HG02943 (cell line): Measurements from ENCODE around the gene MZT2A.
"Not testable (repeated sequence)": the region's sequence is repeated elsewhere in the genome, so short reads cannot be mapped to it uniquely, and the experiment has no call there.

Source experiments
- ATAC-seq: cut with Tn5 transposase; IDR thresholded peaks from one replicate; pipeline ENCODE4 v1.9.1; 2021; ENCODE audit warnings: mild to moderate bottlenecking, low read depth, moderate library complexity; ENCODE audit not compliant: unreplicated experiment

MZT2A gene

GRCh38 chr2:131471624-131472023 lies 20.6 kb downstream of the MZT2A start:
- ATAC-seq: not testable (repeated sequence)

GRCh38 chr2:131470944-131471343 lies 21.3 kb downstream of the MZT2A start:
- not testable (repeated sequence) for ATAC-seq

- not testable (repeated sequence) for ATAC-seq
Observed at GRCh38 chr2:131467722-131468121, 24.5 kb downstream of the MZT2A start.

DNA sequence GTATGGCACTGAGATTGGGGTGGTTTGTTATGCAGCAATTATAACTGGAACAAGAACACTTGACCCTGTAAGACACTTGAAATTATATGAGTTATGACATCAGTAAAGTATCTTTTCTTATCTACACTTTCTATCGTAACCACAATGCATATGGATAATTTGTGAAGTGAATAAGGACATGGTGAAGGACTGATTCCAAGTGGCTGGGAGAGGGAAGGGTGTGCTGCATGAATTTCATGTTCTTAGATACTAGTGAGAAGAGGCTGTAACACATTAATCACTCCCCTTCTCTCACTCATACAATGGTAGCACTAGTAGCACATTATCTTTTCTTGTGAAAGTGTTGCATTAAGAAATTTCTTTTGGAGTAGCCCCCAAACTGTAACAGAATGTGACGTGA lies 37.3 kb downstream of the MZT2A start:
- ATAC-seq: not testable (repeated sequence)

GRCh38 chr2:131451265-131451949 lies 40.8 kb downstream of the MZT2A start:
- not testable (repeated sequence) for ATAC-seq

- ATAC-seq: not testable (repeated sequence)
Observed at GRCh38 chr2:131447981-131448380, 44.2 kb downstream of the MZT2A start.

DNA sequence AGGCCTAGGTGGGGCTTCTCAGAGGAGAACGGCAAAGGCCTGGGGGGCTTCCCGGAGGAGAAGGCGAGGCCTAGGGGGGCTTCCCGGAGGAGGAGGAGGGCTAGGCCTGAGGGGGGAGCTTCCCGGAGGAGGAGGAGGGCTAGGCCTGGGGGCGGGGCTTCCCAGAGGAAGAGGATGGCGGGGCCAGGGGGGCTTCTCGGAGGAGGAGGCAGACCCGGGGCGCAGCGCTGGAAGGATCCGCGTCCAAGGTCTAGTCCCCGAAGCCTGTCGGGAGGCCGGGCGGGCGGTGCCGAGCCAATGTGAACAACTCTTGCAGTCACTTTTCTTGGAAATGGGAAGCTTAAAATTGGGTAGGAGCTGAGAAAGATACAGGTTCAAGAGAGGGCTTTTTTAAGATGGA lies 46.3 kb downstream of the MZT2A start:
- ATAC-seq: no peak

- not testable (repeated sequence) for ATAC-seq
Observed at GRCh38 chr2:131445515-131445797, 46.7 kb downstream of the MZT2A start.

- not testable (repeated sequence) for ATAC-seq
Observed at GRCh38 chr2:131444736-131445514, 47.3 kb downstream of the MZT2A start.

DNA sequence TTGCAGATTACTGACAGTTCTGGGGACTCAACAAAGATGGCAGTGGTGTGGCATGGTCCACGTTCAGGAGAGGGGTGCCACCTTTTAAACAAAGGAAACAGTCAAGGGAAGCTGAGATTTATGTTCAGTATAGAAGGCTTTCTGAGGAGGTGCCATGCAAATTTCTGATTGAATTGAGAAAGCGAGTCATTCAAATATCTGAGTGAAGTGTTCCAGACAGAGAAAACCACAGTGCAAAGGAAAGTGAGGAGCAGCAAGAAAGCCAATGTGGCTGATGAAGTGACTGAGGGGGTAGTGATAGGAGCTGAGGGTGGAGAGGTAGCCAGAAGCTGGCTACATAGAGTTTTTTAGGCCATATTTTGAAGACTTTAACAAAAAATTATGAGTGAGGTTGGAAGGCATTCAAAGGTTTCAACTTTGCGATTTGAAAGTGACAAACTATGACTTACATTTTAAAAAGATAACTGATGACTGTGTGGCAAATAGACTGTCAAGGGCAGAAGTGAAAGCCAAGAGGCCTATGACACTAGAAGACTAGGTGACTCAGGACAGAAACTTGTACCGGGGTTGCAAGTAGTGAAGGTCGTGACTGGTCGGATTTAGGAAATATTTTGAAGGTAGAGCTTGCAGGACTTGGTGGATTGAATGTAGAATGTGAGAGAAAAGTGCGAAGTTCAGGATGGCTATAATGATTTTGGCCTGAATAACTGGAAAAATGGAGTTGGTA lies 51.3 kb downstream of the MZT2A start:
- ATAC-seq: not testable (repeated sequence)
